CD14-positive monocyte (primary cell): ENCODE results near the gene KCNJ5. TPM values are rescaled to one million over a fixed set of nuclear protein-coding genes. Genes with fewer than 3 reads are reported as not detected.

Experiments
- DNase-seq, 3 donors: peaks; one replicate each; pipeline ENCODE4 v3.0.0-alpha.2; 2011 to 2022
- H2AFZ ChIP-seq: 2 replicates; pipeline ENCODE4 v1.6.0; 2012; ENCODE audit warnings: mild to moderate bottlenecking, low read depth, low read length, inconsistent platforms; ENCODE audit not compliant: insufficient read depth, poor library complexity, severe bottlenecking
- H3K27ac ChIP-seq, 2 donors: 1 replicate in 1 of 2; 2 replicates in 1 of 2; pipeline ENCODE4 v1.5.1; 2012 to 2013; ENCODE audit warnings: low read length in 2 of 2, control low read depth in 1 of 2, inconsistent platforms in 1 of 2, low read depth in 1 of 2, mild to moderate bottlenecking in 1 of 2
- H3K27me3 ChIP-seq, 2 donors: one replicate each; pipeline versions ENCODE4 v1.6.0 to v1.6.1; 2011 to 2013; ENCODE audit warnings: low read length in 2 of 2; ENCODE audit not compliant: control insufficient read depth in 2 of 2, insufficient read depth in 2 of 2
- H3K36me3 ChIP-seq, 2 donors: replicated peaks in 1 of 2; 1 replicate in 1 of 2; 2 replicates in 1 of 2; pipeline versions ENCODE4 v1.5.1 to v1.6.1; 2012 to 2013; ENCODE audit warnings: low read length in 2 of 2, control low read depth in 1 of 2, inconsistent platforms in 1 of 2, mild to moderate bottlenecking in 1 of 2; ENCODE audit not compliant: insufficient read depth in 2 of 2, control insufficient read depth in 1 of 2
- H3K4me1 ChIP-seq, 2 donors: 1 replicate in 1 of 2; 2 replicates in 1 of 2; pipeline versions ENCODE4 v1.5.1 to v1.6.1; 2012 to 2013; ENCODE audit warnings: low read length in 2 of 2, control low read depth in 1 of 2, inconsistent platforms in 1 of 2, mild to moderate bottlenecking in 1 of 2, moderate library complexity in 1 of 2; ENCODE audit not compliant: insufficient read depth in 2 of 2, control insufficient read depth in 1 of 2
- H3K4me2 ChIP-seq: replicated peaks from 2 replicates; pipeline ENCODE3; 2012; ENCODE audit warnings: low read length, moderate library complexity, mild to moderate bottlenecking; ENCODE audit not compliant: poor library complexity, severe bottlenecking; ENCODE audit errors: extremely low read depth
- H3K4me3 ChIP-seq, 3 experiments: fragments of 200-600 bp in 1 of 3; sonication (generic) in 1 of 3; replicated peaks in 1 of 3; 1 replicate in 2 of 3; 2 replicates in 1 of 3; pipeline ENCODE4 v1.5.1; 2011 to 2013; ENCODE audit warnings: low read length in 3 of 3, mild to moderate bottlenecking in 3 of 3, control low read depth in 2 of 3, low read depth in 2 of 3, inconsistent platforms in 1 of 3, moderate library complexity in 1 of 3
- H3K79me2 ChIP-seq: 2 replicates; pipeline ENCODE4 v1.6.0; 2012; ENCODE audit warnings: mild to moderate bottlenecking, control low read depth, inconsistent platforms, low read length, moderate library complexity; ENCODE audit not compliant: insufficient read depth
- H3K9ac ChIP-seq: 2 replicates; pipeline ENCODE4 v1.6.0; 2017; ENCODE audit warnings: low read length, mild to moderate bottlenecking; ENCODE audit not compliant: insufficient read depth, poor library complexity, severe bottlenecking
- H3K9me3 ChIP-seq, 2 donors: replicated peaks in 1 of 2; 1 replicate in 1 of 2; 2 replicates in 1 of 2; pipeline versions ENCODE4 v1.5.1 to v1.6.1; 2012 to 2013; ENCODE audit warnings: low read length in 2 of 2, control low read depth in 1 of 2; ENCODE audit not compliant: control insufficient read depth in 1 of 2, insufficient read depth in 1 of 2
- H4K20me1 ChIP-seq: 2 replicates; pipeline ENCODE4 v1.6.0; 2012; ENCODE audit warnings: mild to moderate bottlenecking, low read length, control low read depth, moderate library complexity; ENCODE audit not compliant: insufficient read depth
- H3K27ac Mint-ChIP-seq, 7 donors: one replicate each; pipeline ENCODE4 v1.8.0; 2020; ENCODE audit warnings: mild to moderate bottlenecking in 7 of 7, mixed read lengths in 7 of 7, moderate library complexity in 6 of 7, inconsistent platforms in 2 of 7
- H3K27me3 Mint-ChIP-seq, 3 donors: one replicate each; pipeline ENCODE4 v1.8.0; 2021 to 2022; ENCODE audit warnings: low read depth in 3 of 3, mild to moderate bottlenecking in 3 of 3, mixed read lengths in 3 of 3, moderate library complexity in 3 of 3, inconsistent platforms in 1 of 3
- H3K36me3 Mint-ChIP-seq, 2 donors: one replicate each; pipeline ENCODE4 v1.8.0; 2020; ENCODE audit warnings: mixed read lengths in 2 of 2, inconsistent platforms in 1 of 2, mild to moderate bottlenecking in 1 of 2
- H3K4me1 Mint-ChIP-seq: one replicate; pipeline ENCODE4 v1.8.0; 2020; ENCODE audit warnings: mild to moderate bottlenecking, mixed read lengths
- H3K4me3 Mint-ChIP-seq, 2 donors: one replicate each; pipeline ENCODE4 v1.8.0; 2020; ENCODE audit warnings: mild to moderate bottlenecking in 2 of 2, mixed read lengths in 2 of 2, moderate library complexity in 1 of 2
- H3K9me3 Mint-ChIP-seq, 7 donors: one replicate each; pipeline ENCODE4 v1.8.0; 2020 to 2022; ENCODE audit warnings: mixed read lengths in 7 of 7, mild to moderate bottlenecking in 6 of 7, moderate library complexity in 6 of 7, inconsistent platforms in 2 of 7
- CTCF ChIP-seq: fragments of 200-600 bp; IDR thresholded peaks from one replicate; pipeline ENCODE4 v1.8.0; 2022; ENCODE audit warnings: antibody characterized with exemption, mild to moderate bottlenecking
- WGBS: methylation state at CpG from one replicate; pipeline ENCODE4 v1.1.5; 2013; ENCODE audit warnings: missing lambda C conversion rate; ENCODE audit not compliant: insufficient coverage; 5-methylcytosine and 5-hydroxymethylcytosine counted together
- intact Hi-C, 2 donors: fragments of 100-400 bp; cut with micrococcal nuclease; formaldehyde crosslinking; loops; one replicate each; pipeline versions ENCODE4 v1.15.0 to v1.15.1; 2023
- polyA plus RNA-seq, 3 donors: library from polyadenylated mRNA; depleted of rRNA in 1 of 3; unstranded in 2 of 3; stranded (reverse) in 1 of 3; fragments of 300-500 nt in 2 of 3; fragments of >200 nt in 1 of 3; fragmentation: Illumina TruSeq in 2 of 3; gene quantifications; 1 replicate in 2 of 3; 2 replicates in 1 of 3; pipeline ENCODE4 v1.2.3, GENCODE V29; 2012 to 2021

KCNJ5 gene
- polyA plus RNA-seq, 3 donors: 0.03 TPM; not detected in 2

- Histone ChIP-seq H3K79me2 (no peaks in the 10 kb centered on the region), H3K4me2 (no peak overlapping the region), H2AFZ (no peak overlapping the region), H3K36me3 (no peaks in the 10 kb centered on the region), H3K9ac (no peak overlapping the region), H3K4me3 (no peak overlapping the region), H3K9me3 (no peaks in the 10 kb centered on the region), H4K20me1 (no peaks in the 10 kb centered on the region), H3K27ac (no peak overlapping the region), H3K4me1 (peaks cover 37 to 39% of the 10 kb centered on the region in 2 donors), H3K27me3 (no peaks in the 10 kb centered on the region)
- H3K27ac Mint-ChIP-seq: no peak overlapping the region
- WGBS: no CpG with 5 or more reads among the region's 3 CpGs
- DNase-seq: no peak
- intact Hi-C loops: no loop called here
- H3K4me3 Mint-ChIP-seq: no peak overlapping the region
- H3K27me3 Mint-ChIP-seq: peaks cover 0 to 3% (median 1%) of the 10 kb centered on the region in 3 donors
- TF ChIP-seq CTCF: no peak
- no peaks in the 10 kb centered on the region for H3K36me3 Mint-ChIP-seq
- H3K9me3 Mint-ChIP-seq: peaks cover 0 to 4% (median 0%) of the 10 kb centered on the region in 7 donors
- H3K4me1 Mint-ChIP-seq: peaks cover 46% of the 10 kb centered on the region
Measured at GRCh38 chr11:128910576-128910975, 19.4 kb downstream of the KCNJ5 start.

DNA sequence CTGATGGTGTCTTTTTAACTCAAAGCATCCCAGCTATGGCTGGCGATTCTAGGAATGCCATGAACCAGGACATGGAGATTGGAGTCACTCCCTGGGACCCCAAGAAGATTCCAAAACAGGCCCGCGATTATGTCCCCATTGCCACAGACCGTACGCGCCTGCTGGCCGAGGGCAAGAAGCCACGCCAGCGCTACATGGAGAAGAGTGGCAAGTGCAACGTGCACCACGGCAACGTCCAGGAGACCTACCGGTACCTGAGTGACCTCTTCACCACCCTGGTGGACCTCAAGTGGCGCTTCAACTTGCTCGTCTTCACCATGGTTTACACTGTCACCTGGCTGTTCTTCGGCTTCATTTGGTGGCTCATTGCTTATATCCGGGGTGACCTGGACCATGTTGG lies 20.1 kb downstream of the KCNJ5 start:
- H3K9me3 ChIP-seq: no peaks in the 10 kb centered on the region
- no peaks in the 10 kb centered on the region for H3K27me3 ChIP-seq
- Mint-ChIP-seq H3K4me1 (peaks cover 40% of the 10 kb centered on the region), H3K9me3 (peaks cover 0 to 6% (median 1%) of the 10 kb centered on the region in 7 donors), H3K27me3 (peaks cover 0 to 3% (median 1%) of the 10 kb centered on the region in 3 donors), H3K4me3 (no peak overlapping the region), H3K36me3 (no peaks in the 10 kb centered on the region), H3K27ac (no peak overlapping the region)
- H2AFZ ChIP-seq: no peak overlapping the region
- no peak overlapping the region for H3K9ac ChIP-seq
- no peak for DNase-seq
- H4K20me1 ChIP-seq: no peaks in the 10 kb centered on the region
- H3K4me3 ChIP-seq: no peak overlapping the region
- H3K79me2 ChIP-seq: no peaks in the 10 kb centered on the region
- no peaks in the 10 kb centered on the region for H3K36me3 ChIP-seq
- 98% methylated on average over 17 of the region's 17 CpGs for WGBS
- peaks cover 32 to 33% of the 10 kb centered on the region in 2 donors for H3K4me1 ChIP-seq
- intact Hi-C loops: no loop called here
- TF ChIP-seq CTCF: no peak
- no peak overlapping the region for H3K27ac ChIP-seq
- no peak overlapping the region for H3K4me2 ChIP-seq
